ENCODE measurements around the gene CUL1. TPM values are rescaled to one million over a fixed set of nuclear protein-coding genes. Genes with fewer than 3 reads are reported as not detected.

CUL1 gene
- 36.7 and 40.5 TPM in 2 replicates for total RNA-seq (2014; rRNA removed; shearing (Covaris generic))
- total RNA-seq (2022) = 53.1 and 56.6 TPM in 2 replicates
- Bru-seq, nascent RNA = percentile 91 among the genes with signal in this experiment
- percentile 85 among the genes with signal in this experiment for BruChase-seq, experiment 1, labeled RNA remaining after a 6-hour chase
- BruChase-seq, experiment 2, labeled RNA remaining after a 2-hour chase = percentile 84 among the genes with signal in this experiment
- long read RNA-seq, transcript CUL1-203 (22 exons, 3,054 nt) = minor isoform, 25 of 185 reads
- long read RNA-seq, transcript CUL1-201 (22 exons, 3,064 nt) = major isoform, 108 of 185 reads
- long read RNA-seq, partial matches to known transcripts = 24 of 185 reads
- long read RNA-seq, other reads (novel, unspliced or antisense) = 27 of 185 reads

GRCh38 chr7:148698397-148699023, at the start of gene CUL1:
Gene CUL1 (plus strand): TSS chr7:148698903. CDS start chr7:148730123, 31,220 bp downstream.
- Histone ChIP-seq H4K20me1 (ENCODE audit: insufficient read depth, low read length) (peaks cover 27% of the 10 kb centered on the region), H3K9me2 (ENCODE audit: insufficient read depth, low read length) (no peaks in the 10 kb centered on the region), H3K79me2 (ENCODE audit: insufficient read depth, low read depth, low read length) (peaks cover 41% of the 10 kb centered on the region), H3K4me2 (ENCODE audit: low read length) (peak within 1 kb of the TSS; percentile 95), H3K4me3 (ENCODE audit: low read depth, low read length, poor library complexity, severe bottlenecking) (peak within 1 kb of the TSS; percentile 83), H3K36me3 (ENCODE audit: insufficient read depth, low read length) (no peaks in the 10 kb centered on the region), H3K4me1 (ENCODE audit: insufficient read depth, low read length, poor library complexity, severe bottlenecking) (peaks cover 32% of the 10 kb centered on the region), H3K27ac (ENCODE audit: low read depth, low read length, poor library complexity, severe bottlenecking) (peak within 1 kb of the TSS; percentile 69), H2AFZ (ENCODE audit: low read length) (peak within 1 kb of the TSS; percentile 86), H3K9me3 (ENCODE audit: low read length) (no peaks in the 10 kb centered on the region)
- peak; percentile 84 for DNase-seq (ENCODE audit: low spot score)
- POLR2A ChIA-PET = interaction anchor here (0.5 to 2.3 kb wide), 12 partner anchors 12 to 284 kb away, joined by 3 to 14 read pairs (median 4); no protein-coding TSS in a partner anchor
- no peak for TF ChIP-seq EZH2phosphoT487 (IDR thresholded peaks at IDR 0.05; ENCODE audit: borderline replicate concordance, low read depth, low read length)
- TF ChIP-seq, protein P1, sequence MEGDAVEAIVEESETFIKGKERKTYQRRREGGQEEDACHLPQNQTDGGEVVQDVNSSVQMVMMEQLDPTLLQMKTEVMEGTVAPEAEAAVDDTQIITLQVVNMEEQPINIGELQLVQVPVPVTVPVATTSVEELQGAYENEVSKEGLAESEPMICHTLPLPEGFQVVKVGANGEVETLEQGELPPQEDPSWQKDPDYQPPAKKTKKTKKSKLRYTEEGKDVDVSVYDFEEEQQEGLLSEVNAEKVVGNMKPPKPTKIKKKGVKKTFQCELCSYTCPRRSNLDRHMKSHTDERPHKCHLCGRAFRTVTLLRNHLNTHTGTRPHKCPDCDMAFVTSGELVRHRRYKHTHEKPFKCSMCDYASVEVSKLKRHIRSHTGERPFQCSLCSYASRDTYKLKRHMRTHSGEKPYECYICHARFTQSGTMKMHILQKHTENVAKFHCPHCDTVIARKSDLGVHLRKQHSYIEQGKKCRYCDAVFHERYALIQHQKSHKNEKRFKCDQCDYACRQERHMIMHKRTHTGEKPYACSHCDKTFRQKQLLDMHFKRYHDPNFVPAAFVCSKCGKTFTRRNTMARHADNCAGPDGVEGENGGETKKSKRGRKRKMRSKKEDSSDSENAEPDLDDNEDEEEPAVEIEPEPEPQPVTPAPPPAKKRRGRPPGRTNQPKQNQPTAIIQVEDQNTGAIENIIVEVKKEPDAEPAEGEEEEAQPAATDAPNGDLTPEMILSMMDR (conservative IDR thresholded peaks at IDR 0.05; ENCODE audit: low read length) = no peak
- intact Hi-C loops (cut with micrococcal nuclease; ENCODE audit: unreplicated experiment) = loop anchor here (2.0 kb wide), 3 partner anchors 186 to 264 kb away; partner anchors contain the start of gene EZH2
- BruUV-seq (replicated peaks) = no TSS peak
- CTCF ChIA-PET (ENCODE audit: unreplicated experiment) = no interaction called here

DNA sequence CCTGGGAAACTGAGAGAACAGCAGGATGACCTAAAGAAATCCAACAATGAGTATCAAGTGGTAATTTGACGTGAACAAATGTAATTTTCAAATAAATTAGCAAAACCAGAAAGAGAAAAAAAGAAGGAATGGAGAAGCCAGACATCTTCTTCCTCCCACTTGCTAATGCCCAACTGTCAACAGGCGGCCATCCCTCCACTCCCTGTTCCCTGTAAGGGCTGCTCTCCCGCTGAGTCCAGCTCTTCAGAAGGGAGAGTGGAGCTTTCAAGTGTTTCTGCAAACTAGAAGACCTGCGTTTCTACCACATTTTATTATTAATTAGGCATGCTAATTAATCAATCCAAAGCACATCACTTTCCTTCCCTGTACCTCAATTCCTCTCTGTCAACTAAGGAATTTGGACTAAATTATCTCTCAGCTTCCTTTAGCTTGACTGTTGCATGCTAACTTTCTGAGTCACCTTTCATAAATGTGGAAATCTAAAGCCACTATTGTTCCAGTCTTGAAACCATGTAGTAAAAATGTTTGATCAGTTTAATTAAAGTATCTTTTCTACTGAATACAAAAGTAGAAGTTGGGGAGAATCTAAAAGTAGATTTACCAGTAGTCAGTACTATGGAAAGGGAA, 48.4 kb upstream of the CUL1 start:
- Histone ChIP-seq H3K79me2 (ENCODE audit: insufficient read depth, low read depth, low read length) (no peaks in the 10 kb centered on the region), H3K36me3 (ENCODE audit: insufficient read depth, low read length) (no peaks in the 10 kb centered on the region), H4K20me1 (ENCODE audit: insufficient read depth, low read length) (no peaks in the 10 kb centered on the region), H2AFZ (ENCODE audit: low read length) (no peak overlapping the region), H3K9me3 (ENCODE audit: low read length) (no peaks in the 10 kb centered on the region), H3K4me1 (ENCODE audit: insufficient read depth, low read length, poor library complexity, severe bottlenecking) (no peaks in the 10 kb centered on the region), H3K4me3 (ENCODE audit: low read depth, low read length, poor library complexity, severe bottlenecking) (no peak overlapping the region), H3K4me2 (ENCODE audit: low read length) (no peak overlapping the region), H3K9me2 (ENCODE audit: insufficient read depth, low read length) (no peaks in the 10 kb centered on the region), H3K27ac (ENCODE audit: low read depth, low read length, poor library complexity, severe bottlenecking) (no peak overlapping the region)
- TF ChIP-seq, protein P1 (conservative IDR thresholded peaks at IDR 0.05; ENCODE audit: low read length) = no peak
- TF ChIP-seq EZH2phosphoT487 (IDR thresholded peaks at IDR 0.05; ENCODE audit: borderline replicate concordance, low read depth, low read length) = no peak
- BruUV-seq (replicated peaks) = no TSS peak
- POLR2A ChIA-PET = interaction anchor here (1.2 kb wide), 1 partner anchor 8 kb away, joined by 3 read pairs; no protein-coding TSS in a partner anchor
- intact Hi-C loops (cut with micrococcal nuclease; ENCODE audit: unreplicated experiment) = no loop called here
- CTCF ChIA-PET (ENCODE audit: unreplicated experiment) = no interaction called here
- no peak for DNase-seq (ENCODE audit: low spot score)

Measured in OCI-LY7 (cell line).